HEK293 (cell line): Measurements from ENCODE around the gene SH3TC1.

Source experiments
- CTCF ChIA-PET: fragments of 350-600 bp; formaldehyde crosslinking; extraction: SDS; loops from one replicate; lab custom pipeline; 2021; ENCODE audit warnings: antibody characterized with exemption; lab: Yijun Ruan, JAX
- POLR2A ChIA-PET: fragments of 300-600 bp; formaldehyde crosslinking; extraction: SDS; loops from one replicate; lab custom pipeline; 2020; ENCODE audit warnings: antibody characterized with exemption, inconsistent platforms; lab: Yijun Ruan, JAX
- H3K27ac ChIP-seq: fragments of 200-500 bp; sonication (Bioruptor generic); 2 replicates; pipeline ENCODE4 v1.5.1; 2014; ENCODE audit warnings: low read depth, low read length, control low read depth, inconsistent platforms; ENCODE audit errors: extremely low read depth
- H3K36me3 ChIP-seq, 2 experiments: fragments of 200-500 bp in 1 of 2; sonication (Bioruptor generic) in 1 of 2; 1 replicate in 1 of 2; 2 replicates in 1 of 2; pipeline ENCODE4 v1.5.1; 2014 to 2017; ENCODE audit warnings: inconsistent platforms in 2 of 2, low read length in 2 of 2; ENCODE audit not compliant: control insufficient read depth in 2 of 2, insufficient read depth in 1 of 2
- H3K4me1 ChIP-seq: fragments of 200-500 bp; sonication (Bioruptor generic); 2 replicates; pipeline ENCODE4 v1.5.1; 2014; ENCODE audit warnings: mild to moderate bottlenecking, low read length, inconsistent platforms; ENCODE audit not compliant: control insufficient read depth, insufficient read depth
- H3K4me3 ChIP-seq: 2 replicates; pipeline ENCODE4 v1.5.1; 2011; ENCODE audit warnings: low read depth, mild to moderate bottlenecking, control low read depth, low read length, moderate library complexity
- H3K9me3 ChIP-seq: fragments of 200-500 bp; sonication (Bioruptor generic); 2 replicates; pipeline ENCODE4 v1.5.1; 2014; ENCODE audit warnings: low read depth, low read length, inconsistent platforms; ENCODE audit not compliant: control insufficient read depth, insufficient read depth
- AEBP2 ChIP-seq: fragments of 450-650 bp; formaldehyde crosslinking; IDR thresholded peaks from 2 replicates; pipeline ENCODE4 v1.5.1; 2016; ENCODE audit warnings: missing biosample characterization, missing genetic modification characterization, borderline replicate concordance
- GFI1B ChIP-seq: fragments of 450-650 bp; formaldehyde crosslinking; IDR thresholded peaks from 2 replicates; pipeline ENCODE4 v1.5.1; 2016; ENCODE audit warnings: missing biosample characterization, missing genetic modification characterization
- HIC1 ChIP-seq: fragments of 450-650 bp; formaldehyde crosslinking; IDR thresholded peaks from 2 replicates; pipeline ENCODE4 v1.5.1; 2016; ENCODE audit warnings: missing biosample characterization, missing genetic modification characterization
- HOXD13 ChIP-seq: sonication (generic); formaldehyde crosslinking; IDR thresholded peaks from 2 replicates; pipeline ENCODE4 v1.8.0; 2022; ENCODE audit warnings: missing genetic modification reagents, borderline replicate concordance
- REST ChIP-seq: fragments of 450-650 bp; formaldehyde crosslinking; IDR thresholded peaks from 2 replicates; pipeline ENCODE4 v1.5.1; 2016; ENCODE audit warnings: missing biosample characterization, missing genetic modification characterization
- ZNF10 ChIP-seq: fragments of 450-650 bp; formaldehyde crosslinking; IDR thresholded peaks from 2 replicates; pipeline ENCODE4 v1.5.1; 2017; ENCODE audit warnings: missing biosample characterization, missing genetic modification characterization
- ZNF112 ChIP-seq: fragments of 450-650 bp; formaldehyde crosslinking; IDR thresholded peaks from 2 replicates; pipeline ENCODE4 v1.5.0; 2017; ENCODE audit warnings: missing biosample characterization, missing genetic modification characterization
- ZNF211 ChIP-seq: fragments of 450-650 bp; formaldehyde crosslinking; IDR thresholded peaks from 2 replicates; pipeline ENCODE4 v1.5.1; 2016; ENCODE audit warnings: low read depth, missing biosample characterization, missing genetic modification characterization
- ZNF302 ChIP-seq: fragments of 450-650 bp; formaldehyde crosslinking; IDR thresholded peaks from 2 replicates; pipeline ENCODE4 v1.5.1; 2016; ENCODE audit warnings: missing biosample characterization, missing genetic modification characterization, low read depth
- ZNF350 ChIP-seq: fragments of 450-650 bp; formaldehyde crosslinking; IDR thresholded peaks from 2 replicates; pipeline ENCODE4 v1.5.0; 2017; ENCODE audit warnings: missing biosample characterization, mild to moderate bottlenecking, missing genetic modification characterization
- ZNF514 ChIP-seq: fragments of 450-650 bp; formaldehyde crosslinking; IDR thresholded peaks from 2 replicates; pipeline ENCODE4 v1.5.1; 2016; ENCODE audit warnings: missing biosample characterization, missing genetic modification characterization
- ZNF600 ChIP-seq: fragments of 450-650 bp; formaldehyde crosslinking; IDR thresholded peaks from 2 replicates; pipeline ENCODE4 v1.5.1; 2016; ENCODE audit warnings: missing biosample characterization, missing genetic modification characterization
- ZNF664 ChIP-seq: fragments of 450-650 bp; formaldehyde crosslinking; IDR thresholded peaks from 2 replicates; pipeline ENCODE4 v1.5.1; 2016; ENCODE audit warnings: missing biosample characterization, missing genetic modification characterization
- ZNF768 ChIP-seq: fragments of 450-650 bp; formaldehyde crosslinking; IDR thresholded peaks from 2 replicates; pipeline ENCODE4 v1.5.1; 2018; ENCODE audit warnings: missing biosample characterization, mild to moderate bottlenecking, missing genetic modification characterization
- TF ChIP-seq, protein P1 (sequence below): fragments of 450-650 bp; formaldehyde crosslinking; IDR thresholded peaks from 2 replicates; pipeline ENCODE4 v1.5.1; 2016; ENCODE audit warnings: missing biosample characterization, missing genetic modification characterization

Gene SH3TC1

GRCh38 chr4:8237256-8237989 is 38.3 kb downstream of the SH3TC1 start:
- Histone ChIP-seq H3K9me3 (no peaks in the 10 kb centered on the region), H3K36me3 (peaks cover 0 to 22% of the 10 kb centered on the region in 2 experiments; a peak in 1 of 3 replicates), H3K4me1 (no peaks in the 10 kb centered on the region), H3K4me3 (no peak overlapping the region), H3K27ac (no peak overlapping the region)
- ChIA-PET POLR2A (no interaction called here), CTCF (interaction anchor here (0.6 to 4.8 kb wide), 5 partner anchors 10 to 107 kb away, joined by 3 to 24 read pairs (median 4); no protein-coding TSS in a partner anchor)
- TF ChIP-seq HIC1 (tag by site-specific recombination) = no peak
- no peak for TF ChIP-seq ZNF211
- no peak for TF ChIP-seq ZNF302 (tag by site-specific recombination)
- TF ChIP-seq ZNF10 = no peak
- TF ChIP-seq ZNF600 (tag by site-specific recombination) = no peak
- no peak for TF ChIP-seq HOXD13 (CRISPR knock-in tag)
- no peak for TF ChIP-seq GFI1B (tag by site-specific recombination)
- no peak for TF ChIP-seq ZNF350
- no peak for TF ChIP-seq AEBP2 (tag by site-specific recombination)

- ChIA-PET POLR2A (no interaction called here), CTCF (interaction anchor here (0.6 to 4.8 kb wide), 5 partner anchors 9 to 106 kb away, joined by 3 to 24 read pairs (median 4); no protein-coding TSS in a partner anchor)
- no peak for TF ChIP-seq REST
- TF ChIP-seq ZNF514 (tag by site-specific recombination) = no peak
- TF ChIP-seq ZNF768 = no peak
- no peak for TF ChIP-seq ZNF112 (tag by site-specific recombination)
- no peak for TF ChIP-seq ZNF664 (tag by site-specific recombination)
- TF ChIP-seq, protein P1, sequence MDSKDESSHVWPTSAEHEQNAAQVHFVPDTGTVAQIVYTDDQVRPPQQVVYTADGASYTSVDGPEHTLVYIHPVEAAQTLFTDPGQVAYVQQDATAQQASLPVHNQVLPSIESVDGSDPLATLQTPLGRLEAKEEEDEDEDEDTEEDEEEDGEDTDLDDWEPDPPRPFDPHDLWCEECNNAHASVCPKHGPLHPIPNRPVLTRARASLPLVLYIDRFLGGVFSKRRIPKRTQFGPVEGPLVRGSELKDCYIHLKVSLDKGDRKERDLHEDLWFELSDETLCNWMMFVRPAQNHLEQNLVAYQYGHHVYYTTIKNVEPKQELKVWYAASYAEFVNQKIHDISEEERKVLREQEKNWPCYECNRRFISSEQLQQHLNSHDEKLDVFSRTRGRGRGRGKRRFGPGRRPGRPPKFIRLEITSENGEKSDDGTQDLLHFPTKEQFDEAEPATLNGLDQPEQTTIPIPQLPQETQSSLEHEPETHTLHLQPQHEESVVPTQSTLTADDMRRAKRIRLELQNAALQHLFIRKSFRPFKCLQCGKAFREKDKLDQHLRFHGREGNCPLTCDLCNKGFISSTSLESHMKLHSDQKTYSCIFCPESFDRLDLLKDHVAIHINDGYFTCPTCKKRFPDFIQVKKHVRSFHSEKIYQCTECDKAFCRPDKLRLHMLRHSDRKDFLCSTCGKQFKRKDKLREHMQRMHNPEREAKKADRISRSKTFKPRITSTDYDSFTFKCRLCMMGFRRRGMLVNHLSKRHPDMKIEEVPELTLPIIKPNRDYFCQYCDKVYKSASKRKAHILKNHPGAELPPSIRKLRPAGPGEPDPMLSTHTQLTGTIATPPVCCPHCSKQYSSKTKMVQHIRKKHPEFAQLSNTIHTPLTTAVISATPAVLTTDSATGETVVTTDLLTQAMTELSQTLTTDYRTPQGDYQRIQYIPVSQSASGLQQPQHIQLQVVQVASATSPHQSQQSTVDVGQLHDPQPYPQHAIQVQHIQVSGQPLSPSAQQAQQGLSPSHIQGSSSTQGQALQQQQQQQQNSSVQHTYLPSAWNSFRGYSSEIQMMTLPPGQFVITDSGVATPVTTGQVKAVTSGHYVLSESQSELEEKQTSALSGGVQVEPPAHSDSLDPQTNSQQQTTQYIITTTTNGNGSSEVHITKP (tag by site-specific recombination) = no peak
- Histone ChIP-seq H3K9me3 (no peaks in the 10 kb centered on the region), H3K4me3 (no peak overlapping the region), H3K36me3 (peaks cover 0 to 21% of the 10 kb centered on the region in 2 experiments; a peak in 1 of 3 replicates), H3K27ac (no peak overlapping the region), H3K4me1 (no peaks in the 10 kb centered on the region)
Observed at GRCh38 chr4:8238036-8238511, 39.0 kb downstream of the SH3TC1 start.
